Ovary (tissue), 9 donors: ENCODE data around the gene UBR1. TPM values are rescaled to one million over a fixed set of nuclear protein-coding genes. Genes with fewer than 3 reads are reported as not detected.
"Not testable (repeated sequence)": the region's sequence is repeated elsewhere in the genome, so short reads cannot be mapped to it uniquely, and the experiment has no call there.

Experiments
- DNase-seq, 5 donors: peaks; one replicate each; pipeline ENCODE4 v3.0.0-alpha.2; 2019 to 2020
- H3K27ac ChIP-seq, 2 donors: fragments of 200-600 bp; one replicate each; pipeline versions ENCODE4 v1.5.1 to v1.8.0; 2019 to 2022
- H3K27me3 ChIP-seq: fragments of 200-600 bp; one replicate; pipeline ENCODE4 v1.8.0; 2022
- H3K36me3 ChIP-seq: fragments of 200-600 bp; sonication (generic); one replicate; pipeline ENCODE4 v1.5.1; 2019
- H3K4me1 ChIP-seq: one replicate; pipeline ENCODE4 v1.8.1; 2013; ENCODE audit warnings: mild to moderate bottlenecking, moderate library complexity; ENCODE audit not compliant: insufficient read depth
- H3K4me3 ChIP-seq: fragments of 200-600 bp; sonication (generic); one replicate; pipeline ENCODE4 v1.5.1; 2017
- H3K9me3 ChIP-seq, 2 donors: fragments of 200-600 bp in 1 of 2; sonication (generic) in 1 of 2; one replicate each; pipeline versions ENCODE4 v1.5.1 to v1.8.1; 2013 to 2019; ENCODE audit warnings: mild to moderate bottlenecking in 1 of 2, moderate library complexity in 1 of 2
- EP300 ChIP-seq: sonication (generic); formaldehyde crosslinking; IDR thresholded peaks from one replicate; pipeline ENCODE4 v1.6.1; 2017; ENCODE audit warnings: antibody characterized with exemption
- POLR2A ChIP-seq: fragments of 450-650 bp; IDR thresholded peaks from one replicate; pipeline ENCODE4 v1.6.1; 2017; ENCODE audit warnings: antibody characterized with exemption, mild to moderate bottlenecking, moderate library complexity
- WGBS, 3 donors: extraction: QIAGEN DNeasy Blood & Tissue Kit in 1 of 3; methylation state at CpG; one replicate each; pipeline versions ENCODE4 v1.1.5 to v1.1.7; 2013 to 2017; 5-methylcytosine and 5-hydroxymethylcytosine counted together
- intact Hi-C, 4 donors: fragments of 100-400 bp; cut with DNase I; formaldehyde crosslinking; loops; one replicate each; pipeline versions ENCODE4 v1.11.0 to v1.15.1; 2022 to 2023
- polyA plus RNA-seq, 2 donors: library from polyadenylated mRNA; stranded (reverse); fragments of 200-250 nt in 1 of 2; fragments of 350-450 nt in 1 of 2; fragmentation: Illumina TruSeq in 1 of 2; extraction: RNeasy Lipid Tissue Mini Kit (QIAGEN cat#74804) in 1 of 2; gene quantifications; one replicate each; pipeline ENCODE4 v1.2.3, GENCODE V29; 2013 to 2014
- total RNA-seq, 7 donors: library from RNA; depleted of rRNA in 2 of 7; stranded (reverse); fragments of >200 nt in 2 of 7; fragmentation: NEBNext Ultra II Directional in 3 of 7; extraction: Animal tissue kit (Norgen Biotek cat#: 25700) in 3 of 7; gene quantifications; one replicate each; pipeline versions ENCODE4 v1.1.0 to v1.2.4, GENCODE V29; 2016 to 2023
- TF ChIP-seq, protein P1 (sequence below), 3 donors: fragments of 450-650 bp in 2 of 3; fragments of 200-600 bp in 1 of 3; IDR thresholded peaks; one replicate each; pipeline versions ENCODE4 v1.5.1 to v1.8.0; 2016 to 2022; ENCODE audit warnings: antibody characterized with exemption in 3 of 3, mild to moderate bottlenecking in 1 of 3
- donor health status: DM: no; HTN: no; CAD: no; lungs with moderate emphysema.
- donor health status: DM: no; HTN: no; CAD: no.
- donor health status: Bipolar disorder and iron deficiency.
- donor health status: DM: yes; HTN: yes; CAD: no.
- donor health status: DM: no; HTN: no; CAD: no.
- donor health status: DM: yes; HTN: yes; CAD: no.

The UBR1 gene
- total and polyA plus RNA-seq, 9 donors = 7.5 to 34.1 (median 26.8) TPM

DNA sequence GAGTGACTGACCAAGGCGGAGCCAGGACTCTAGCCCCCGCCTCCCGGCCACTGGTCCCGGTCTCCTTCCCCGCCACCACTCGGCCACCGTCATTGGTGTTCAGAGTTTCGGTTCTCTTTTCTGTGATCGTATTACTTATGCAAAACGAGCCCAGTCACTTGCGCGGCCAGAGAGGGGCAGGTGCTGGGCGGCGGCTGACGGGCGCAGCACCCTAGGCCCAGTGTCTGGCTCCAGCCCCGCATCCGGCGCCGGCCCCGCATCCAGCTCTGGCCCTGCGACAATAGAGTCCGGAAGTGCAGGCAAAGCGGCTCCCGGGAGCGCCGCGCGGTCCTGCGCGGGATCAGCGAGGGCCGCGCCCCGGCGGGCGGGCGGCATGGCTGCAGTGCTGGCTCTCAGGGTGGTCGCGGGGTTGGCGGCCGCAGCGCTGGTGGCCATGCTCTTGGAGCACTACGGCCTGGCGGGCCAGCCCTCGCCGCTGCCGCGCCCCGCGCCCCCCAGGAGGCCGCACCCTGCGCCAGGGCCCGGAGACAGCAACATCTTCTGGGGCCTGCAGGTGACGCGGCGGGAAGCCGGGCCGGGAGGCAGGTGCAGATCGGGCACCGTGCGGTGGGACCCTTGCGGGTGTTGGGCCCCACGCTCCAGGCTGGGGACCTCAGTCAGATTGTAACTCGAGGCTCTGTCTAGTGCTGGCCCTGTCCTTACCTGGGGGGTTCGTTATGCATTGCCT, 27.8 kb upstream of the UBR1 start, which contains the start of gene TMEM62:
Gene TMEM62 (plus strand): TSS at position 157 of the 727 bp plus-strand sequence. CDS start 217 bp downstream, at position 374.
- H3K4me1 ChIP-seq = peaks cover 3% of the 10 kb centered on the region
- peak; percentile 54 to 74 (median 65) for DNase-seq
- 0 to 1% (median 1%) methylated on average over 45 to 66 of the region's 66 CpGs for WGBS, 3 donors
- H3K27ac ChIP-seq = peak within 1 kb of the TSS; percentile 31 to 62
- H3K27me3 ChIP-seq = no peaks in the 10 kb centered on the region
- peak within 1 kb of the TSS; percentile 52 for H3K4me3 ChIP-seq
- H3K9me3 ChIP-seq = no peaks in the 10 kb centered on the region
- H3K36me3 ChIP-seq = no peaks in the 10 kb centered on the region
- intact Hi-C loops = no loop called here
- TF ChIP-seq, protein P1, sequence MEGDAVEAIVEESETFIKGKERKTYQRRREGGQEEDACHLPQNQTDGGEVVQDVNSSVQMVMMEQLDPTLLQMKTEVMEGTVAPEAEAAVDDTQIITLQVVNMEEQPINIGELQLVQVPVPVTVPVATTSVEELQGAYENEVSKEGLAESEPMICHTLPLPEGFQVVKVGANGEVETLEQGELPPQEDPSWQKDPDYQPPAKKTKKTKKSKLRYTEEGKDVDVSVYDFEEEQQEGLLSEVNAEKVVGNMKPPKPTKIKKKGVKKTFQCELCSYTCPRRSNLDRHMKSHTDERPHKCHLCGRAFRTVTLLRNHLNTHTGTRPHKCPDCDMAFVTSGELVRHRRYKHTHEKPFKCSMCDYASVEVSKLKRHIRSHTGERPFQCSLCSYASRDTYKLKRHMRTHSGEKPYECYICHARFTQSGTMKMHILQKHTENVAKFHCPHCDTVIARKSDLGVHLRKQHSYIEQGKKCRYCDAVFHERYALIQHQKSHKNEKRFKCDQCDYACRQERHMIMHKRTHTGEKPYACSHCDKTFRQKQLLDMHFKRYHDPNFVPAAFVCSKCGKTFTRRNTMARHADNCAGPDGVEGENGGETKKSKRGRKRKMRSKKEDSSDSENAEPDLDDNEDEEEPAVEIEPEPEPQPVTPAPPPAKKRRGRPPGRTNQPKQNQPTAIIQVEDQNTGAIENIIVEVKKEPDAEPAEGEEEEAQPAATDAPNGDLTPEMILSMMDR (IDR thresholded peaks at IDR 0.05) = peak in 1 of 3 donors; percentile 11
- no peak for TF ChIP-seq POLR2A

DNA sequence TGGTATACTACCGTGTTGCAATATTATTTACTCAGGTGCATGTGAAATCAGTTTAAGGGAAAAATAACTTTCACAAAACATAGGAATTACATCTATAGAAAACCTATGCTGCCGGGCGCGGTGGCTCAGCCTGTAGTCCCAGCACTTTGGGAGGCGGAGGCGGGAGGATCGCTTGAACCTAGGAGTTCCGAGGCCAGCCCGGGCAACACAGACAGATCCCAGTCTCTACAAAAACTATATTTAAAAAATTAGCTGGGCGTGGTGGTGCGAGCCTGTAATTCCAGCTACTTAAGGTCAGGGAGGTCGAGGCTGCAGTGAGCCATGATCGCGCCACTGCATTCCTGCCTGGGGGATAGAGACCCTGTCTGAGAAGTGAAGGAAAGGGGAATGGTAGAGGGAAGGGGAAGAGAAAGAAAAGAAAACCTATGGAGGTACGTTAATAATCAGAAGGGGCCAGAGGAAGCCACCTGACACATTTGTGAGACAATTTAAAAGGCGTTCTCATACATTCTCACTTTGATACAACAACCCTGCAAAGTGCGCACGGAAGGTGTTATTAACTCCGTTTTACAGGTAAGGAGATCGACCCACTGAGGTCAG, 27.1 kb upstream of the UBR1 start:
- TF ChIP-seq, protein P1 (IDR thresholded peaks at IDR 0.05) = no peak
- no peak for TF ChIP-seq EP300
- TF ChIP-seq POLR2A = no peak
- no peaks in the 10 kb centered on the region for H3K27me3 ChIP-seq
- intact Hi-C loops = no loop called here
- WGBS, 3 donors = 37 to 43% (median 39%) methylated on average over 20 of the region's 20 CpGs
- H3K36me3 ChIP-seq = no peaks in the 10 kb centered on the region
- peaks cover 3% of the 10 kb centered on the region for H3K4me1 ChIP-seq
- H3K9me3 ChIP-seq = no peaks in the 10 kb centered on the region
- H3K4me3 ChIP-seq = peak overlapping the region; percentile 52
- peak in 1 of 5 donors; percentile 8 for DNase-seq
- peak overlapping the region in 1 of 2 donors; percentile 62 for H3K27ac ChIP-seq

- no peaks in the 10 kb centered on the region for H3K36me3 ChIP-seq
- intact Hi-C loops = no loop called here
- no peaks in the 10 kb centered on the region for H3K4me1 ChIP-seq
- no peaks in the 10 kb centered on the region for H3K27me3 ChIP-seq
- no peak overlapping the region for H3K4me3 ChIP-seq
- 91 to 92% (median 92%) methylated on average over 4 of the region's 4 CpGs for WGBS, 3 donors
- H3K27ac ChIP-seq = no peak overlapping the region
- no peak for DNase-seq
- no peaks in the 10 kb centered on the region for H3K9me3 ChIP-seq
- TF ChIP-seq POLR2A = no peak
- no peak for TF ChIP-seq EP300
- TF ChIP-seq, protein P1 (IDR thresholded peaks at IDR 0.05) = no peak
These were observed 23.1 kb upstream of the UBR1 start for GRCh38 chr15:43128980-43129335.

GRCh38 chr15:43128174-43128979, 22.5 kb upstream of the UBR1 start:
- intact Hi-C loops, H3K9me3 ChIP-seq, H3K36me3 ChIP-seq, H3K4me3 ChIP-seq, DNase-seq, H3K27ac ChIP-seq, H3K4me1 ChIP-seq, H3K27me3 ChIP-seq: not testable (repeated sequence)
- 70 to 82% (median 80%) methylated on average over 10 of the region's 10 CpGs for WGBS, 3 donors
